Measurements from ENCODE around the gene SYNDIG1.

Gene SYNDIG1

GRCh38 chr20:24627926-24628325 lies 158.5 kb downstream of the SYNDIG1 start:
- H3K9me3 ChIP-seq (ENCODE audit: severe bottlenecking) = no peaks in the 10 kb centered on the region
- no peaks in the 10 kb centered on the region for H3K36me3 ChIP-seq (ENCODE audit: low read depth)
- no peak overlapping the region for H3K4me3 ChIP-seq (ENCODE audit: severe bottlenecking)
- no peaks in the 10 kb centered on the region for H3K4me1 ChIP-seq (ENCODE audit: insufficient read depth, poor library complexity, severe bottlenecking)
- ATAC-seq (ENCODE audit: low read depth) (no peak), DNase-seq (ENCODE audit: low spot score) (no peak)
- TF ChIP-seq CTCF (IDR thresholded peaks at IDR 0.05; ENCODE audit: poor library complexity, severe bottlenecking) = no peak
- H3K27me3 ChIP-seq (ENCODE audit: insufficient read depth, poor library complexity, severe bottlenecking) = peaks cover 6% of the 10 kb centered on the region
- no peak overlapping the region for H3K27ac ChIP-seq (ENCODE audit: poor library complexity, severe bottlenecking)

GRCh38 chr20:24628985-24629384 lies 159.6 kb downstream of the SYNDIG1 start:
- DNase-seq (ENCODE audit: low spot score) (no peak), ATAC-seq (ENCODE audit: low read depth) (0 out of 3 replicates have a peak, but pooled peaks have one; percentile 14)
- Histone ChIP-seq H3K27ac (ENCODE audit: poor library complexity, severe bottlenecking) (no peak overlapping the region), H3K36me3 (ENCODE audit: low read depth) (no peaks in the 10 kb centered on the region), H3K4me3 (ENCODE audit: severe bottlenecking) (no peak overlapping the region), H3K9me3 (ENCODE audit: severe bottlenecking) (no peaks in the 10 kb centered on the region), H3K4me1 (ENCODE audit: insufficient read depth, poor library complexity, severe bottlenecking) (no peaks in the 10 kb centered on the region), H3K27me3 (ENCODE audit: insufficient read depth, poor library complexity, severe bottlenecking) (no peaks in the 10 kb centered on the region)
- no peak for TF ChIP-seq CTCF (IDR thresholded peaks at IDR 0.05; ENCODE audit: poor library complexity, severe bottlenecking)

GRCh38 chr20:24629668-24630067 lies 160.2 kb downstream of the SYNDIG1 start:
- H3K27ac ChIP-seq (ENCODE audit: poor library complexity, severe bottlenecking) = no peak overlapping the region
- H3K4me3 ChIP-seq (ENCODE audit: severe bottlenecking) = no peak overlapping the region
- no peak for DNase-seq (ENCODE audit: low spot score)
- no peak for TF ChIP-seq CTCF (IDR thresholded peaks at IDR 0.05; ENCODE audit: poor library complexity, severe bottlenecking)
- no peaks in the 10 kb centered on the region for H3K27me3 ChIP-seq (ENCODE audit: insufficient read depth, poor library complexity, severe bottlenecking)
- H3K4me1 ChIP-seq (ENCODE audit: insufficient read depth, poor library complexity, severe bottlenecking) = no peaks in the 10 kb centered on the region
- H3K36me3 ChIP-seq (ENCODE audit: low read depth) = no peaks in the 10 kb centered on the region
- no peaks in the 10 kb centered on the region for H3K9me3 ChIP-seq (ENCODE audit: severe bottlenecking)
- ATAC-seq (ENCODE audit: low read depth) = no peak

- Histone ChIP-seq H3K4me3 (ENCODE audit: severe bottlenecking) (no peak overlapping the region), H3K36me3 (ENCODE audit: low read depth) (no peaks in the 10 kb centered on the region), H3K27ac (ENCODE audit: poor library complexity, severe bottlenecking) (no peak overlapping the region), H3K9me3 (ENCODE audit: severe bottlenecking) (no peaks in the 10 kb centered on the region), H3K4me1 (ENCODE audit: insufficient read depth, poor library complexity, severe bottlenecking) (no peaks in the 10 kb centered on the region), H3K27me3 (ENCODE audit: insufficient read depth, poor library complexity, severe bottlenecking) (no peaks in the 10 kb centered on the region)
- TF ChIP-seq CTCF (IDR thresholded peaks at IDR 0.05; ENCODE audit: poor library complexity, severe bottlenecking) = no peak
- ATAC-seq (ENCODE audit: low read depth) = no peak
- DNase-seq (ENCODE audit: low spot score) = no peak
Measured at GRCh38 chr20:24630486-24631172, 161.2 kb downstream of the SYNDIG1 start.

GRCh38 chr20:24631173-24631505 lies 161.7 kb downstream of the SYNDIG1 start:
- H3K27ac ChIP-seq (ENCODE audit: poor library complexity, severe bottlenecking) = no peak overlapping the region
- H3K27me3 ChIP-seq (ENCODE audit: insufficient read depth, poor library complexity, severe bottlenecking) = no peaks in the 10 kb centered on the region
- no peak for TF ChIP-seq CTCF (IDR thresholded peaks at IDR 0.05; ENCODE audit: poor library complexity, severe bottlenecking)
- no peak for ATAC-seq (ENCODE audit: low read depth)
- no peaks in the 10 kb centered on the region for H3K4me1 ChIP-seq (ENCODE audit: insufficient read depth, poor library complexity, severe bottlenecking)
- H3K9me3 ChIP-seq (ENCODE audit: severe bottlenecking) = no peaks in the 10 kb centered on the region
- no peaks in the 10 kb centered on the region for H3K36me3 ChIP-seq (ENCODE audit: low read depth)
- DNase-seq (ENCODE audit: low spot score) = no peak
- H3K4me3 ChIP-seq (ENCODE audit: severe bottlenecking) = no peak overlapping the region

Measured in RWPE2 (cell line).